A673 (cell line): ENCODE measurements around the gene CYP4V2.

Experiments used
- CTCF ChIP-seq: fragments of 300-800, 200-600 bp; sonication (generic); conservative IDR thresholded peaks from 2 replicates; pipeline ENCODE4 v1.5.1; 2017; ENCODE audit warnings: low read depth, mild to moderate bottlenecking, antibody characterized with exemption, low read length, moderate library complexity, mixed read lengths
- EZH2 ChIP-seq: fragments of 200-600 bp; sonication (generic); IDR thresholded peaks from 2 replicates; pipeline ENCODE4 v1.6.1; 2017; ENCODE audit warnings: borderline replicate concordance, low read depth, mild to moderate bottlenecking, mixed read lengths, antibody characterized with exemption, low read length; ENCODE audit not compliant: poor library complexity, severe bottlenecking

GRCh38 chr4:186204686-186205085, 13.3 kb downstream of the CYP4V2 start:
- no peak for TF ChIP-seq CTCF
- no peak for TF ChIP-seq EZH2
